SK-N-SH (cell line): ENCODE data around the gene KIDINS220.

Experiments
- CHD2 ChIP-seq: fragments of 150-350 bp; IDR thresholded peaks from 2 replicates; pipeline ENCODE4 v1.6.1; 2018; ENCODE audit warnings: low read length; ENCODE audit not compliant: partially characterized antibody
- CTCF ChIP-seq: fragments of 200-600 bp; sonication (generic); IDR thresholded peaks from 2 replicates; pipeline ENCODE4 v1.6.1; 2017; ENCODE audit warnings: antibody characterized with exemption, mild to moderate bottlenecking, moderate library complexity
- EP300 ChIP-seq, 2 experiments: IDR thresholded peaks; 2 replicates each; pipeline versions ENCODE4 v1.4.0 to v1.6.1; 2012; ENCODE audit warnings: borderline replicate concordance in 1 of 2, low read depth in 1 of 2, low read length in 1 of 2
- FOXJ3 ChIP-seq: sonication (generic); formaldehyde crosslinking; IDR thresholded peaks from 2 replicates; pipeline ENCODE4 v1.5.1; 2020; ENCODE audit warnings: mild to moderate bottlenecking, missing genetic modification reagents
- FOXM1 ChIP-seq: IDR thresholded peaks from 2 replicates; pipeline ENCODE4 v1.4.0; 2012; ENCODE audit warnings: low read depth, mild to moderate bottlenecking
- GABPA ChIP-seq: IDR thresholded peaks from 2 replicates; pipeline ENCODE4 v1.4.0; 2012; ENCODE audit warnings: low read depth, mild to moderate bottlenecking
- MEF2A ChIP-seq: IDR thresholded peaks from 2 replicates; pipeline ENCODE4 v1.4.0; 2012; ENCODE audit warnings: low read depth, borderline replicate concordance
- POLR2AphosphoS5 ChIP-seq: IDR thresholded peaks from 2 replicates; pipeline ENCODE4 v1.6.1; 2012; ENCODE audit warnings: low read depth, low read length
- RAD21 ChIP-seq: IDR thresholded peaks from 2 replicates; pipeline ENCODE4 v1.6.1; 2012; ENCODE audit warnings: mild to moderate bottlenecking, low read length
- RCOR1 ChIP-seq: fragments of 150-350 bp; IDR thresholded peaks from 2 replicates; pipeline ENCODE4 v1.6.1; 2017; ENCODE audit warnings: antibody characterized with exemption, low read length
- RFX5 ChIP-seq: IDR thresholded peaks from 2 replicates; pipeline ENCODE4 v1.6.1; 2012; ENCODE audit warnings: mild to moderate bottlenecking, improper control_type of control experiment, low read length
- TF ChIP-seq, protein P1 (sequence below): fragments of 150-350 bp; IDR thresholded peaks from 2 replicates; pipeline ENCODE4 v1.6.1; 2017; ENCODE audit warnings: antibody characterized with exemption, low read length, low read depth, borderline replicate concordance
- TF ChIP-seq, protein P2 (sequence below): IDR thresholded peaks from 2 replicates; pipeline ENCODE4 v1.6.1; 2012; ENCODE audit warnings: mild to moderate bottlenecking, low read depth, low read length, moderate library complexity

DNA sequence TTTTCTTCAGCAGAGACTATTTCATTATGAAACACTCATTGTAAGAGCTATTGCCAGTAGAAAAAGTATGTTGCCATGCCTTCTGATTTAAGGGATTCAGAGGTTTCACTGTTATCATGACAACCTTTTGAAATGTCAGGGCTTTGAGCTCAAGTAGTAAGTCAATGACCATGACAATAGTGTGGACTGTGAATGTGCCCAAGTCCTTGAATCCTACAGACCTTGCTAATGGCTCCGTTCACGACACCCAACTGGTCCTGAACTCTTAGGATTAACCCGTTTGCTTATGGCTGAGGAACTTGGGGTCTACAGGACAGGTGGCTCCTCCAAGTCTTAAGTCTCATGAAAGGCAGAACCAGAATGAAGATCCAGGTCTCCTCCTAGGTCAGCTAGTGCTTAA is 17.6 kb upstream of the KIDINS220 start:
- no peak for TF ChIP-seq CTCF
- TF ChIP-seq RCOR1, result no peak
- TF ChIP-seq GABPA, result no peak
- TF ChIP-seq, protein P1, sequence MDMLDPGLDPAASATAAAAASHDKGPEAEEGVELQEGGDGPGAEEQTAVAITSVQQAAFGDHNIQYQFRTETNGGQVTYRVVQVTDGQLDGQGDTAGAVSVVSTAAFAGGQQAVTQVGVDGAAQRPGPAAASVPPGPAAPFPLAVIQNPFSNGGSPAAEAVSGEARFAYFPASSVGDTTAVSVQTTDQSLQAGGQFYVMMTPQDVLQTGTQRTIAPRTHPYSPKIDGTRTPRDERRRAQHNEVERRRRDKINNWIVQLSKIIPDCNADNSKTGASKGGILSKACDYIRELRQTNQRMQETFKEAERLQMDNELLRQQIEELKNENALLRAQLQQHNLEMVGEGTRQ, result no peak
- TF ChIP-seq, protein P2, sequence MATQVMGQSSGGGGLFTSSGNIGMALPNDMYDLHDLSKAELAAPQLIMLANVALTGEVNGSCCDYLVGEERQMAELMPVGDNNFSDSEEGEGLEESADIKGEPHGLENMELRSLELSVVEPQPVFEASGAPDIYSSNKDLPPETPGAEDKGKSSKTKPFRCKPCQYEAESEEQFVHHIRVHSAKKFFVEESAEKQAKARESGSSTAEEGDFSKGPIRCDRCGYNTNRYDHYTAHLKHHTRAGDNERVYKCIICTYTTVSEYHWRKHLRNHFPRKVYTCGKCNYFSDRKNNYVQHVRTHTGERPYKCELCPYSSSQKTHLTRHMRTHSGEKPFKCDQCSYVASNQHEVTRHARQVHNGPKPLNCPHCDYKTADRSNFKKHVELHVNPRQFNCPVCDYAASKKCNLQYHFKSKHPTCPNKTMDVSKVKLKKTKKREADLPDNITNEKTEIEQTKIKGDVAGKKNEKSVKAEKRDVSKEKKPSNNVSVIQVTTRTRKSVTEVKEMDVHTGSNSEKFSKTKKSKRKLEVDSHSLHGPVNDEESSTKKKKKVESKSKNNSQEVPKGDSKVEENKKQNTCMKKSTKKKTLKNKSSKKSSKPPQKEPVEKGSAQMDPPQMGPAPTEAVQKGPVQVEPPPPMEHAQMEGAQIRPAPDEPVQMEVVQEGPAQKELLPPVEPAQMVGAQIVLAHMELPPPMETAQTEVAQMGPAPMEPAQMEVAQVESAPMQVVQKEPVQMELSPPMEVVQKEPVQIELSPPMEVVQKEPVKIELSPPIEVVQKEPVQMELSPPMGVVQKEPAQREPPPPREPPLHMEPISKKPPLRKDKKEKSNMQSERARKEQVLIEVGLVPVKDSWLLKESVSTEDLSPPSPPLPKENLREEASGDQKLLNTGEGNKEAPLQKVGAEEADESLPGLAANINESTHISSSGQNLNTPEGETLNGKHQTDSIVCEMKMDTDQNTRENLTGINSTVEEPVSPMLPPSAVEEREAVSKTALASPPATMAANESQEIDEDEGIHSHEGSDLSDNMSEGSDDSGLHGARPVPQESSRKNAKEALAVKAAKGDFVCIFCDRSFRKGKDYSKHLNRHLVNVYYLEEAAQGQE, result no peak
- no peak for TF ChIP-seq RAD21
- no peak for TF ChIP-seq FOXJ3 (CRISPR knock-in tag)
- no peak for TF ChIP-seq EP300 (IDR thresholded peaks at IDR 0.05; ENCODE audit: borderline replicate concordance in 1 of 2, low read depth in 1 of 2, low read length in 1 of 2)
- TF ChIP-seq CHD2, result no peak
- no peak for TF ChIP-seq MEF2A
- no peak for TF ChIP-seq POLR2AphosphoS5
- TF ChIP-seq FOXM1, result no peak
- no peak for TF ChIP-seq RFX5
